ENCODE data around the gene TAS2R1. TPM values are rescaled to one million over a fixed set of nuclear protein-coding genes. Genes with fewer than 3 reads are reported as not detected.

Gene TAS2R1
- total RNA-seq, 3 donors from 2014 or later (not counting 1 experiment from before 2014, with no cell fraction given): not detected

DNA sequence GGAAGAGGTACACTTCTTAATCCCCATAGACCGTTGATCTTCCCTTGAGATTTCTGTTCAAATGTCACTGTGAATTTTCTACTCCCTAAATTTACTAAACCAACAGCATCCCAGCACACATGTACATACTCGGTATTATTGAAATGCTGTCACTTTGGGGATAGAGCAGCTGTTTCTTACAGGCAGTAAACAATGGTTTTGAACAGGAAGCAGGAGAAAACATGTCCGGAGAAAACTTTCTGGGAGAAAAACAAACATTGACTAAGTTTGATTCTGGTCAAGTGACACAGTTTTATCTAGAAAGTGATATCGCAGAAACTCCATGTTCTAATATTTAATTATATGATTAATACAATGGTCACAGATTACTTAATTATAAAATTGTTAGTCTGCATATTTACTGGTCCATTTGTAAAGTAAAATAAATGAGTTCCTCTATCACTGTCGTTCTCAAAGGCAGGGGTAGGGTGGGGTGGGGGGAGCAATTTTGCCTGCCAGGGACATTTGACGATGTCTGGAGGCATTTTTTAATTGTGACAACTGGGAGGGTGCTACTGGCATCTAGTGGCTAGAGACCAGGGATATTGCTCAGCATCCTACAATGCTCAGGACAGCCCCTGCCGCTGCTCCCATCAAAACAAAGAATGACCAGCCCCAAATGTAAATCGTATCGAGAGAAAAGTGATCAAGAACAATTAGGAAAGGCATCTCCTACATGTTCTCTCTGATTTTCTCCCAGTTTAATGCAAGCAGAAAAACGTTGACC, 12.2 kb downstream of the TAS2R1 start:
- ATAC-seq (no peak), DNase-seq (no peak)
- intact Hi-C loops (cut with micrococcal nuclease): no loop called here
- Histone ChIP-seq H3K4me1 (ENCODE audit: control insufficient read depth, insufficient read depth, low read length) (no peaks in the 10 kb centered on the region), H3K36me3 (ENCODE audit: control insufficient read depth, insufficient read depth, low read length) (no peaks in the 10 kb centered on the region), H3K4me3 (ENCODE audit: low read length) (no peak overlapping the region), H3K9me3 (ENCODE audit: control insufficient read depth, insufficient read depth, low read length) (no peaks in the 10 kb centered on the region), H3K27me3 (ENCODE audit: control insufficient read depth, insufficient read depth, low read length) (no peaks in the 10 kb centered on the region), H3K27ac (ENCODE audit: low read length) (no peak overlapping the region)
- peaks cover 9 to 11% of the 10 kb centered on the region in 2 donors for H3K9me3 Mint-ChIP-seq
- TF ChIP-seq, protein P1, sequence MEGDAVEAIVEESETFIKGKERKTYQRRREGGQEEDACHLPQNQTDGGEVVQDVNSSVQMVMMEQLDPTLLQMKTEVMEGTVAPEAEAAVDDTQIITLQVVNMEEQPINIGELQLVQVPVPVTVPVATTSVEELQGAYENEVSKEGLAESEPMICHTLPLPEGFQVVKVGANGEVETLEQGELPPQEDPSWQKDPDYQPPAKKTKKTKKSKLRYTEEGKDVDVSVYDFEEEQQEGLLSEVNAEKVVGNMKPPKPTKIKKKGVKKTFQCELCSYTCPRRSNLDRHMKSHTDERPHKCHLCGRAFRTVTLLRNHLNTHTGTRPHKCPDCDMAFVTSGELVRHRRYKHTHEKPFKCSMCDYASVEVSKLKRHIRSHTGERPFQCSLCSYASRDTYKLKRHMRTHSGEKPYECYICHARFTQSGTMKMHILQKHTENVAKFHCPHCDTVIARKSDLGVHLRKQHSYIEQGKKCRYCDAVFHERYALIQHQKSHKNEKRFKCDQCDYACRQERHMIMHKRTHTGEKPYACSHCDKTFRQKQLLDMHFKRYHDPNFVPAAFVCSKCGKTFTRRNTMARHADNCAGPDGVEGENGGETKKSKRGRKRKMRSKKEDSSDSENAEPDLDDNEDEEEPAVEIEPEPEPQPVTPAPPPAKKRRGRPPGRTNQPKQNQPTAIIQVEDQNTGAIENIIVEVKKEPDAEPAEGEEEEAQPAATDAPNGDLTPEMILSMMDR (IDR thresholded peaks at IDR 0.05): no peak
- no peaks in the 10 kb centered on the region for H3K27me3 Mint-ChIP-seq (ENCODE audit: low read depth in 2 of 2)
- WGBS (ENCODE audit: insufficient coverage): 38% methylated on average over 9 of the region's 10 CpGs
- H3K4me3 Mint-ChIP-seq: no peak overlapping the region
- H3K36me3 Mint-ChIP-seq: peaks cover 6% of the 10 kb centered on the region
- H3K4me1 Mint-ChIP-seq: no peaks in the 10 kb centered on the region
- no peak overlapping the region for H3K27ac Mint-ChIP-seq

GRCh38 chr5:9617221-9617620, 12.9 kb downstream of the TAS2R1 start:
- 34% methylated on average over 3 of the region's 3 CpGs for WGBS (ENCODE audit: insufficient coverage)
- Mint-ChIP-seq H3K27me3 (ENCODE audit: low read depth in 2 of 2) (no peaks in the 10 kb centered on the region), H3K36me3 (peaks cover 6% of the 10 kb centered on the region), H3K27ac (no peak overlapping the region), H3K9me3 (peaks cover 7 to 14% of the 10 kb centered on the region in 2 donors), H3K4me3 (no peak overlapping the region), H3K4me1 (no peaks in the 10 kb centered on the region)
- no peaks in the 10 kb centered on the region for H3K36me3 ChIP-seq (ENCODE audit: control insufficient read depth, insufficient read depth, low read length)
- intact Hi-C loops (cut with micrococcal nuclease): no loop called here
- H3K9me3 ChIP-seq (ENCODE audit: control insufficient read depth, insufficient read depth, low read length): no peaks in the 10 kb centered on the region
- DNase-seq: no peak
- H3K27ac ChIP-seq (ENCODE audit: low read length): no peak overlapping the region
- no peaks in the 10 kb centered on the region for H3K4me1 ChIP-seq (ENCODE audit: control insufficient read depth, insufficient read depth, low read length)
- TF ChIP-seq, protein P1 (IDR thresholded peaks at IDR 0.05): no peak
- no peaks in the 10 kb centered on the region for H3K27me3 ChIP-seq (ENCODE audit: control insufficient read depth, insufficient read depth, low read length)
- H3K4me3 ChIP-seq (ENCODE audit: low read length): no peak overlapping the region
- ATAC-seq: no peak

DNA sequence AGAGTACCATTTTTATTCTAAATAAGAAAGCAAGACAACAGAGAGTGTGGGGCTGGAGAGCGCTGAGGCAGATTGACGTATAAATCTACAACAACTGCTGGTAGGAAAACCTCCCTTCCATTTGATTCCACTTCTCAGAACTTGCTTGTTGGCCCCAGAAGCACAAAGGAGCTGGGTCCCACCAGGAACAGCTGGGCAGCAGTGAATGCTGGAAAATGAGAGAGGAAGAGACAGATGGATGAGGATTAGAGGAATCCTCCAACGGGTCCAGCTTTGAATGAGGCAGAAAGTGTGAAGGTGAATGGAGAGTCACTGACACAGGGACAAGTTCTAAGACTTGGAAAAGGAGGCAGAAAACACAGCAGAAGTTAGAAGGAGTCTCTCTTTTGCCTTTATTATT, 14.8 kb downstream of the TAS2R1 start:
- intact Hi-C loops (cut with micrococcal nuclease): no loop called here
- TF ChIP-seq, protein P1 (IDR thresholded peaks at IDR 0.05): no peak
- Histone ChIP-seq H3K36me3 (ENCODE audit: control insufficient read depth, insufficient read depth, low read length) (no peaks in the 10 kb centered on the region), H3K9me3 (ENCODE audit: control insufficient read depth, insufficient read depth, low read length) (no peaks in the 10 kb centered on the region), H3K4me3 (ENCODE audit: low read length) (no peak overlapping the region), H3K4me1 (ENCODE audit: control insufficient read depth, insufficient read depth, low read length) (no peaks in the 10 kb centered on the region), H3K27ac (ENCODE audit: low read length) (no peak overlapping the region), H3K27me3 (ENCODE audit: control insufficient read depth, insufficient read depth, low read length) (no peaks in the 10 kb centered on the region)
- Mint-ChIP-seq H3K4me3 (no peak overlapping the region), H3K27me3 (ENCODE audit: low read depth in 2 of 2) (no peaks in the 10 kb centered on the region), H3K4me1 (no peaks in the 10 kb centered on the region), H3K36me3 (peaks cover 6% of the 10 kb centered on the region), H3K27ac (no peak overlapping the region), H3K9me3 (peaks cover 7 to 20% of the 10 kb centered on the region in 2 donors)
- WGBS (ENCODE audit: insufficient coverage): 68% methylated on average over 1 of the region's 3 CpGs
- no peak for DNase-seq
- ATAC-seq: no peak

DNA sequence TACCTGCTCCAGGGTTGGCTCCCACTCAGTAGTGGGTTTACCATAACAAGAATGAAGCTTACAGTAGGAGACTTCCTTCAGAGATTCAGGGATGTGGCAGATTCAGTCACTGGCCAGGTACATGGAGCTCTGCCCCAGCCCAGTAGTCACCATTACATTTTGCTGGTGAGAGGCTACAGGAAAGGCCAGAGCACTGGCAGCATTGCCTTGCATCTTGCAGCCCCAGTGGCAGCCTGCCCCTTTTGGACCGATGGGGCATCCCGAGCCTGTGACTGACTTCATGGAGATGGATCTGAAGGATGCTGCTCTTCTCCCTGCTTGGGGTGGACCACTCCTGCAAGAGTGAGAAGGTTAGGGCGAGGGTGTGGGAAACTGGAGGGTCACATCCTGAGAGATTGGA, 16.8 kb downstream of the TAS2R1 start:
- Histone ChIP-seq H3K36me3 (ENCODE audit: control insufficient read depth, insufficient read depth, low read length) (no peaks in the 10 kb centered on the region), H3K4me1 (ENCODE audit: control insufficient read depth, insufficient read depth, low read length) (no peaks in the 10 kb centered on the region), H3K27me3 (ENCODE audit: control insufficient read depth, insufficient read depth, low read length) (no peaks in the 10 kb centered on the region), H3K9me3 (ENCODE audit: control insufficient read depth, insufficient read depth, low read length) (no peaks in the 10 kb centered on the region), H3K27ac (ENCODE audit: low read length) (no peak overlapping the region), H3K4me3 (ENCODE audit: low read length) (no peak overlapping the region)
- WGBS (ENCODE audit: insufficient coverage): 86% methylated on average over 2 of the region's 3 CpGs
- no peak overlapping the region for H3K27ac Mint-ChIP-seq
- no peak overlapping the region for H3K4me3 Mint-ChIP-seq
- ATAC-seq (no peak), DNase-seq (no peak)
- no peaks in the 10 kb centered on the region for H3K4me1 Mint-ChIP-seq
- no peaks in the 10 kb centered on the region for H3K27me3 Mint-ChIP-seq (ENCODE audit: low read depth in 2 of 2)
- TF ChIP-seq, protein P1 (IDR thresholded peaks at IDR 0.05): no peak
- H3K9me3 Mint-ChIP-seq: peaks cover 5 to 16% of the 10 kb centered on the region in 2 donors
- intact Hi-C loops (cut with micrococcal nuclease): no loop called here
- no peaks in the 10 kb centered on the region for H3K36me3 Mint-ChIP-seq

Measured in natural killer cell (primary cell).